H9 (cell line): ENCODE data around the gene RAB40B. TPM values are rescaled to one million over a fixed set of nuclear protein-coding genes. Genes with fewer than 3 reads are reported as not detected.

Source experiments
- DNase-seq: peaks from one replicate; pipeline ENCODE4 v3.0.0-alpha.2; 2017
- H2AFZ ChIP-seq: one replicate; pipeline ENCODE4 v1.6.1; 2013; ENCODE audit warnings: mild to moderate bottlenecking, low read length, control low read depth, moderate library complexity
- H2AK5ac ChIP-seq: 2 replicates; pipeline ENCODE4 v1.6.1; 2013; ENCODE audit warnings: low read length, control low read depth, mixed read lengths; ENCODE audit not compliant: insufficient read length
- H2BK120ac ChIP-seq: one replicate; pipeline ENCODE4 v1.6.1; 2013; ENCODE audit warnings: low read depth, mild to moderate bottlenecking, low read length, control low read depth, inconsistent platforms; ENCODE audit not compliant: poor library complexity, severe bottlenecking
- H2BK12ac ChIP-seq: 2 replicates; pipeline ENCODE4 v1.6.1; 2013; ENCODE audit warnings: low read length, control low read depth, mixed read lengths, low read depth; ENCODE audit not compliant: insufficient read length
- H2BK15ac ChIP-seq: 2 replicates; pipeline ENCODE4 v1.6.1; 2013; ENCODE audit warnings: low read depth, low read length, control low read depth
- H2BK20ac ChIP-seq: one replicate; pipeline ENCODE4 v1.6.1; 2013; ENCODE audit warnings: low read depth, mild to moderate bottlenecking, low read length, control low read depth, inconsistent platforms; ENCODE audit not compliant: poor library complexity, severe bottlenecking
- H2BK5ac ChIP-seq: 2 replicates; pipeline ENCODE4 v1.6.1; 2013; ENCODE audit warnings: low read length, control low read depth, mixed read lengths; ENCODE audit not compliant: insufficient read length
- H3K14ac ChIP-seq: 2 replicates; pipeline ENCODE4 v1.6.1; 2013; ENCODE audit warnings: low read length, control low read depth; ENCODE audit not compliant: insufficient read depth
- H3K18ac ChIP-seq: 2 replicates; pipeline ENCODE4 v1.6.1; 2013; ENCODE audit warnings: low read depth, mild to moderate bottlenecking, mixed read lengths, low read length, control low read depth; ENCODE audit not compliant: insufficient read length
- H3K23ac ChIP-seq: 2 replicates; pipeline ENCODE4 v1.6.1; 2013; ENCODE audit warnings: low read length, control low read depth, mixed read lengths, low read depth; ENCODE audit not compliant: insufficient read length
- H3K23me2 ChIP-seq: 2 replicates; pipeline ENCODE4 v1.6.1; 2013; ENCODE audit warnings: low read depth, mild to moderate bottlenecking, mixed read lengths, low read length, control low read depth; ENCODE audit not compliant: insufficient read length, poor library complexity, severe bottlenecking
- H3K27ac ChIP-seq: 2 replicates; pipeline ENCODE4 v1.5.1; 2013; ENCODE audit warnings: low read length, control low read depth, mixed read lengths, low read depth; ENCODE audit not compliant: insufficient read length
- H3K27me3 ChIP-seq: 2 replicates; pipeline ENCODE4 v1.6.1; 2013; ENCODE audit warnings: low read length, control low read depth, inconsistent platforms; ENCODE audit not compliant: insufficient read depth
- H3K4ac ChIP-seq: 2 replicates; pipeline ENCODE4 v1.6.1; 2013; ENCODE audit warnings: low read depth, mild to moderate bottlenecking, control low read depth, inconsistent platforms, low read length, moderate library complexity
- H3K4me1 ChIP-seq: 2 replicates; pipeline ENCODE4 v1.6.1; 2013; ENCODE audit warnings: low read length, control low read depth, inconsistent platforms; ENCODE audit not compliant: insufficient read depth
- H3K4me2 ChIP-seq: 2 replicates; pipeline ENCODE4 v1.6.1; 2013; ENCODE audit warnings: low read length, control low read depth, mixed read lengths; ENCODE audit not compliant: insufficient read length, insufficient read depth
- H3K56ac ChIP-seq: 2 replicates; pipeline ENCODE4 v1.6.1; 2013; ENCODE audit warnings: low read depth, mild to moderate bottlenecking, mixed read lengths, low read length, control low read depth; ENCODE audit not compliant: insufficient read length
- H3K79me1 ChIP-seq: 2 replicates; pipeline ENCODE4 v1.6.1; 2013; ENCODE audit warnings: low read depth, mild to moderate bottlenecking, moderate library complexity, low read length, control low read depth, inconsistent platforms; ENCODE audit not compliant: insufficient read depth, poor library complexity, severe bottlenecking
- H3K79me2 ChIP-seq: 2 replicates; pipeline ENCODE4 v1.6.1; 2013; ENCODE audit warnings: low read length, control low read depth, inconsistent platforms; ENCODE audit not compliant: insufficient read depth
- H3K9ac ChIP-seq: 2 replicates; pipeline ENCODE4 v1.6.1; 2013; ENCODE audit warnings: low read length, control low read depth, mixed read lengths; ENCODE audit not compliant: insufficient read length; ENCODE audit errors: extremely low read depth
- H3K9me3 ChIP-seq: one replicate; pipeline ENCODE4 v1.6.1; 2013; ENCODE audit warnings: low read depth, low read length, inconsistent platforms; ENCODE audit not compliant: control insufficient read depth
- H3T11ph ChIP-seq: one replicate; pipeline ENCODE4 v1.6.1; 2013; ENCODE audit warnings: mild to moderate bottlenecking, low read length, control low read depth, inconsistent platforms
- H4K20me1 ChIP-seq: one replicate; pipeline ENCODE4 v1.6.1; 2013; ENCODE audit not compliant: control insufficient read depth, insufficient read length, insufficient read depth
- H4K5ac ChIP-seq: 2 replicates; pipeline ENCODE4 v1.6.1; 2013; ENCODE audit warnings: low read depth, mild to moderate bottlenecking, mixed read lengths, low read length, control low read depth; ENCODE audit not compliant: insufficient read length
- H4K8ac ChIP-seq: replicated peaks from 2 replicates; pipeline ENCODE4 v1.6.1; 2013; ENCODE audit warnings: low read length, control low read depth, mixed read lengths, low read depth; ENCODE audit not compliant: insufficient read length
- H4K91ac ChIP-seq: 2 replicates; pipeline ENCODE4 v1.6.1; 2013; ENCODE audit warnings: low read depth, mild to moderate bottlenecking, moderate library complexity, mixed read lengths, low read length, control low read depth; ENCODE audit not compliant: insufficient read length
- H3K27ac Mint-ChIP-seq, 3 experiments: 2 replicates in 2 of 3; 3 replicates in 1 of 3; pipeline ENCODE4 v1.8.0; 2020 to 2021; ENCODE audit warnings: mixed read lengths in 3 of 3, mild to moderate bottlenecking in 1 of 3, moderate library complexity in 1 of 3
- H3K27me3 Mint-ChIP-seq: 2 replicates; pipeline ENCODE4 v1.8.0; 2021; ENCODE audit warnings: low read depth, mild to moderate bottlenecking, moderate library complexity, mixed read lengths
- H3K36me3 Mint-ChIP-seq, 3 experiments: 2 replicates in 2 of 3; 3 replicates in 1 of 3; pipeline ENCODE4 v1.8.0; 2020 to 2021; ENCODE audit warnings: low read depth in 3 of 3, mixed read lengths in 3 of 3; ENCODE audit not compliant: insufficient read depth in 1 of 3
- H3K4me1 Mint-ChIP-seq, 2 experiments: 2 replicates each; pipeline ENCODE4 v1.8.0; 2020; ENCODE audit warnings: mixed read lengths in 2 of 2
- H3K4me3 Mint-ChIP-seq, 2 experiments: 2 replicates in 1 of 2; 3 replicates in 1 of 2; pipeline ENCODE4 v1.8.0; 2020 to 2021; ENCODE audit warnings: mild to moderate bottlenecking in 2 of 2, mixed read lengths in 2 of 2, moderate library complexity in 1 of 2
- H3K9me3 Mint-ChIP-seq, 2 experiments: 2 replicates in 1 of 2; 3 replicates in 1 of 2; pipeline ENCODE4 v1.8.0; 2020; ENCODE audit warnings: mild to moderate bottlenecking in 2 of 2, mixed read lengths in 2 of 2, moderate library complexity in 1 of 2
- CTCF ChIP-seq: fragments of 200-600 bp; sonication (generic); conservative IDR thresholded peaks from 3 replicates; pipeline ENCODE4 v1.8.0; 2021; ENCODE audit warnings: antibody characterized with exemption, mild to moderate bottlenecking
- WGBS: extraction: QIAGEN DNeasy Blood & Tissue Kit; methylation state at CpG from one replicate; pipeline ENCODE4 v1.1.7; 2013; ENCODE audit warnings: missing lambda C conversion rate, low lambda C conversion rate, mixed read lengths; ENCODE audit not compliant: insufficient read length; ENCODE audit errors: extremely low coverage; 5-methylcytosine and 5-hydroxymethylcytosine counted together
- total RNA-seq: library from RNA; stranded (reverse); gene quantifications from 2 replicates; pipeline ENCODE4 v1.2.1, GENCODE V29; 2021

RAB40B gene
- total RNA-seq, 1 experiment from 2014 or later: 3.5 TPM

DNA sequence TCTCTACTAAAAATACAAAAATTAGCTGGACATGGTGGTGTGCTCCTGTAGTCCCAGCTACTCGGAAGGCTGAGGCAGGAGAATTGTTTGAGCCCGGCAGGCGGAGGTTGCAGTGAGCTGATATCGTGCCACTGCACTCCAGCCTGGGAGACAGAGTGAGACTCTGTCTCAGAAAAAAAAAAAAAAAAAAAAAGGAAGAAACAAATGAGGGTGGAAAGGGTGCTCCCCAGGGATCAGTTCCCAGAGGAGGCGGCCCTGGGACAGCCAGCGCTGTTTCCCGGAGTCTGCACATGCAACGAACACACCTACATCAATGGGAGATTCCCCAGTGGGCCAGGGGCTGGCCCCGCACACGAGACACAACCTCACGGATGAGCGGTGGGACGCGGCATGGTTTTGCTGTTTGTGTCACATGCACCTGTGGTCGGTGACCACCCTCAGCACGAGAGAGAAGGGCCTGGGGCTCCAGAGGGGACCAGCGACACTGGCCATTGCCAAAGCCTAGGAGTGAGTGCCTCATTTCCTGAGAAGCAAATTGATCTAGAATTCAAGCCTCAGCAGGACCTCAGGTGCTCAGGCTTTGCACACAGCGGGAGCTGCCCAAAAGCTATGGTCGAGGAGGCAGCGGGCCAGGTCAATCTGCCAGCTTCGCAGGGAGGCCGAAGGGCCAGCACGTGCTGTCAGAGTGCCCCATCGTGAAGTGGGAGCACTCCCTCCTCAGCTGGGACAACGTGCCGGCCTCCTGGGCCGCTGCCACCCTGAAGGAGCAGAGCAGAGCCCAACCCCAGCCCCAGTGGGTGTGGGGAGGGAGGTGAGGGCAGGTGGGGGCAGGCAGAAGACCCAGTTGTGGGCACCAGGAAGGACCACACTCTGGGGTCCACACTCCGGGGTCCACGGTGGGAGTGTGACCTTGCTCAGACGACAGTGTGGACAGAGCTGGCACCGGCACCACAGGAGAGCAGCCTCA, 36.5 kb downstream of the RAB40B start:
- no peak overlapping the region for H3T11ph ChIP-seq
- peaks cover 0 to 8% of the 10 kb centered on the region in 2 experiments; a peak in 1 of 5 replicates for H3K9me3 Mint-ChIP-seq
- no peak overlapping the region for H2BK20ac ChIP-seq
- no peak for DNase-seq
- H3K4me1 ChIP-seq: no peaks in the 10 kb centered on the region
- H3K4ac ChIP-seq: no peak overlapping the region
- no peak overlapping the region for H2AFZ ChIP-seq
- H4K20me1 ChIP-seq: no peaks in the 10 kb centered on the region
- H3K9me3 ChIP-seq: no peaks in the 10 kb centered on the region
- TF ChIP-seq CTCF: no peak
- H3K23me2 ChIP-seq: no peaks in the 10 kb centered on the region
- no peak overlapping the region for H2BK5ac ChIP-seq
- H4K91ac ChIP-seq: no peak overlapping the region
- H2BK15ac ChIP-seq: no peak overlapping the region
- H3K27ac Mint-ChIP-seq: peak overlapping the region in 2 of 3 experiments; percentile 57 to 72; a peak in 3 of 7 replicates
- no peak overlapping the region for H3K4me2 ChIP-seq
- peaks cover 1% of the 10 kb centered on the region; the same call in 1 of the 2 replicates for H3K27me3 Mint-ChIP-seq
- no peak overlapping the region for H3K27ac ChIP-seq
- no CpG with 5 or more reads among the region's 31 CpGs for WGBS
- no peaks in the 10 kb centered on the region for H3K79me1 ChIP-seq
- H3K56ac ChIP-seq: no peak overlapping the region
- no peak overlapping the region for H3K9ac ChIP-seq
- no peak overlapping the region for H3K23ac ChIP-seq
- H3K27me3 ChIP-seq: no peaks in the 10 kb centered on the region
- H3K4me1 Mint-ChIP-seq: peaks cover 2 to 5% of the 10 kb centered on the region in 2 experiments; a peak in 3 of 4 replicates
- H4K8ac ChIP-seq: no peak overlapping the region
- no peak overlapping the region for H2AK5ac ChIP-seq
- no peak overlapping the region for H2BK120ac ChIP-seq
- H3K18ac ChIP-seq: no peak overlapping the region
- H3K14ac ChIP-seq: no peak overlapping the region
- no peak overlapping the region for H2BK12ac ChIP-seq
- no peaks in the 10 kb centered on the region for H3K79me2 ChIP-seq
- no peak overlapping the region for H4K5ac ChIP-seq
- H3K4me3 Mint-ChIP-seq: no peak overlapping the region; a peak in 1 of 5 replicates
- H3K36me3 Mint-ChIP-seq: no peaks in the 10 kb centered on the region; a peak in 1 of 7 replicates
